GM21390 (cell line): ENCODE data around the gene PLCG1.

Experiments
- ATAC-seq: cut with Tn5 transposase; IDR thresholded peaks from one replicate; pipeline ENCODE4 v1.9.1; 2021; ENCODE audit not compliant: unreplicated experiment

Gene PLCG1

GRCh38 chr20:41142245-41142644 is 4.9 kb downstream of the PLCG1 start:
- no peak for ATAC-seq

- no peak for ATAC-seq
These were observed 5.6 kb downstream of the PLCG1 start for GRCh38 chr20:41142919-41143318.

- ATAC-seq = no peak
These were observed 6.0 kb downstream of the PLCG1 start for GRCh38 chr20:41143354-41143753.

GRCh38 chr20:41145317-41145716 is 8.0 kb downstream of the PLCG1 start:
- no peak for ATAC-seq

GRCh38 chr20:41145821-41146620 is 8.7 kb downstream of the PLCG1 start:
- no peak for ATAC-seq

- no peak for ATAC-seq
These were observed 10.4 kb downstream of the PLCG1 start for GRCh38 chr20:41147767-41148191.

- ATAC-seq = no peak
These were observed 11.6 kb downstream of the PLCG1 start for GRCh38 chr20:41148942-41149341.

GRCh38 chr20:41150664-41151063 is 13.3 kb downstream of the PLCG1 start:
- no peak for ATAC-seq

GRCh38 chr20:41151134-41151869 is 14.0 kb downstream of the PLCG1 start:
- ATAC-seq = no peak

GRCh38 chr20:41152108-41152757 is 14.9 kb downstream of the PLCG1 start:
- ATAC-seq = no peak

GRCh38 chr20:41154436-41155176 is 17.3 kb downstream of the PLCG1 start:
- no peak for ATAC-seq

- no peak for ATAC-seq
These were observed 17.9 kb downstream of the PLCG1 start for GRCh38 chr20:41155261-41155660.

GRCh38 chr20:41158082-41158625 is 20.8 kb downstream of the PLCG1 start:
- no peak for ATAC-seq

GRCh38 chr20:41159547-41159946 is 22.2 kb downstream of the PLCG1 start:
- ATAC-seq = no peak

GRCh38 chr20:41160686-41161085 is 23.3 kb downstream of the PLCG1 start:
- no peak for ATAC-seq

GRCh38 chr20:41161886-41162285 is 24.5 kb downstream of the PLCG1 start:
- no peak for ATAC-seq

- no peak for ATAC-seq
These were observed 25.1 kb downstream of the PLCG1 start for GRCh38 chr20:41162396-41162795.

GRCh38 chr20:41163821-41164220 is 26.5 kb downstream of the PLCG1 start:
- ATAC-seq = no peak

GRCh38 chr20:41165001-41165882 is 27.9 kb downstream of the PLCG1 start:
- ATAC-seq = no peak
